ENCODE data around the gene NAMPT. TPM values are rescaled to one million over a fixed set of nuclear protein-coding genes. Genes with fewer than 3 reads are reported as not detected.
"Not testable (repeated sequence)": the region's sequence is repeated elsewhere in the genome, so short reads cannot be mapped to it uniquely, and the experiment has no call there.

The NAMPT gene
- total RNA-seq, 1 donor from 2014 or later = 379 TPM

DNA sequence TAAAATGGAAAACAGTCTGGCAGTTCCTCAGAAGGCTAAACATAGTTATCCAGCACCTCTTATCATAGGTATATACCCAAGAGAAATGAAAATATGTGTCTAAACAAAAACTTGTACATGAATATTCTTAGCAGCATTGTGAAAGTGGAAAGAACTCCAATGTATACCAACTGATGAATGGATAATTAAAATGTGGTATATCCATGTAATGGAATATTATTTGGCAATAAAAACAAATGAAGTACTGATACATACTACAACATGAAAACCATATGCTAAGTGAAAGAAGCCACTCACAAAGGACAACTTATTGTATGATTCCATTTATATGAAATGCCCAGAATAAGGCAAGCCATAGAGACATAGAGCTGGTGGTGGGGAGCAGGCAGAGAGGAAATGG lies 32.2 kb upstream of the NAMPT start:
- peaks cover 4% of the 10 kb centered on the region for H3K36me3 Mint-ChIP-seq (ENCODE audit: low read depth)
- no peak overlapping the region for H3K4me3 Mint-ChIP-seq (ENCODE audit: low read depth)
- peaks cover 18% of the 10 kb centered on the region for H3K27me3 Mint-ChIP-seq (ENCODE audit: low read depth)
- no peak overlapping the region for H3K27ac Mint-ChIP-seq
- peaks cover 22% of the 10 kb centered on the region for H3K9me3 Mint-ChIP-seq
- intact Hi-C loops (cut with micrococcal nuclease) = no loop called here
- DNase-seq (ENCODE audit: low spot score) = no peak
- peaks cover 25% of the 10 kb centered on the region for H3K4me1 Mint-ChIP-seq (ENCODE audit: low read depth)

DNA sequence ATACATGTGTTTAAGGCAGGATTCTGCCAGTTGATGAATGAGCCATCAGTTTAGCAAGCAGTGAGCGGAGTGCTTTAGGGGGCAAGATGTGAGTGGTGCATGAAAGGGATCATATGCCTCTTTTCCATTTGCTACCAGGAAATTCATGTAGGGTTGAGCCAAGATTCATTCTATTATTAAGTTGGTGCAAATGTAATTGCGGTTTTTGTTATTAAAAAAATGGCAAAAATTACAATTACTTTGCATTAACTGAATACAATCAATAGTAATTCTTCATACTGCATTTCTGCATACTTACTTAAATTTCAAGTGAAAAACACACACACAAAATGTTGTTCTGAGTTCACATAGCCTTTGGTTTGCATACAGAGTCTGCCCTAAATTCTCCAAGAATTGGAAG lies 30.1 kb upstream of the NAMPT start:
- no peak for DNase-seq (ENCODE audit: low spot score)
- intact Hi-C loops (cut with micrococcal nuclease) = no loop called here
- peaks cover 16% of the 10 kb centered on the region for H3K9me3 Mint-ChIP-seq
- peaks cover 25% of the 10 kb centered on the region for H3K4me1 Mint-ChIP-seq (ENCODE audit: low read depth)
- no peak overlapping the region for H3K4me3 Mint-ChIP-seq (ENCODE audit: low read depth)
- peaks cover 9% of the 10 kb centered on the region for H3K27me3 Mint-ChIP-seq (ENCODE audit: low read depth)
- no peak overlapping the region for H3K27ac Mint-ChIP-seq
- peaks cover 2% of the 10 kb centered on the region for H3K36me3 Mint-ChIP-seq (ENCODE audit: low read depth)

DNA sequence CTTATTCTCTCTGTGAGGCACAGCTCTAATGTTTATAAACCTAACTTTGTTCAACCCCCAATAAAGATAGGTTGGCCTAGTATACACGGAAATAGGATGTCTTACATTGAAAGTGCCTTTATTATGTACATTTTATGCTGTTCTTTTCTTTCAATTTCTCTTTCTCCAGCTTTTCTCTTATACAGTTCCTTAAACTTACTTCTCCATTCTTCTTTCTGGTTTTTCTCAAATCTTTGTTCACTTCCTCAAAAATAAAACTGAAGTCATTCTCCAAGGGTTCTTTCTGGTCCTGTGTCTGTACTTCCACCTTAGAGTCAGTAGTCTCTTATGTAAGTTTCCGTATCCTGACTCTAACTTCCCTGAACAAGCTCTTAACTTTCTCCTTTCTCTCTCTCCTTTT lies 29.2 kb upstream of the NAMPT start:
- intact Hi-C loops (cut with micrococcal nuclease) = no loop called here
- H3K27ac Mint-ChIP-seq = peak overlapping the region; percentile 8
- H3K4me3 Mint-ChIP-seq (ENCODE audit: low read depth) = no peak overlapping the region
- H3K36me3 Mint-ChIP-seq (ENCODE audit: low read depth) = peaks cover 2% of the 10 kb centered on the region
- H3K9me3 Mint-ChIP-seq = peaks cover 21% of the 10 kb centered on the region
- H3K27me3 Mint-ChIP-seq (ENCODE audit: low read depth) = peaks cover 9% of the 10 kb centered on the region
- no peak for DNase-seq (ENCODE audit: low spot score)
- H3K4me1 Mint-ChIP-seq (ENCODE audit: low read depth) = peaks cover 27% of the 10 kb centered on the region

DNA sequence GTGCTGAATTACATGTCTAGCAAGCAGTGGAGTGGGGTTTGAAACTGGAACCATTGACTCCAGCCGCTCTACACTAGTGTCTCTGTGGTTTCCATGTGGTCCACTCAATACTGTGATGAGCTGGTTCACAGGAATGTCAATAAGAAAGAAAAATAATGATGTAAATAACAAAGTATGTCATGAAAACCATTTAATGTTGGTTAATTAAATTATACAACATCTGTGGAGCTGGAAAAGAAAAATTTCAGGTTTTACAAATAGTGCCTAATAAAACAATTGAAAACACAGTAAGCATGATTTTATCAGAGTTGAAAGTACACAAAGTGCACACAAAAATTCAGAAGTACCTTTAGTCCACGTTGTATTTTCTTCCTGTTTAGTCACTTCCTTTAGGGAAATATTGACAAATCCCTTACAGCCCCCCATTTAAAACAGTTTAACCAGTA lies 28.7 kb upstream of the NAMPT start:
- H3K36me3 Mint-ChIP-seq (ENCODE audit: low read depth) = peaks cover 2% of the 10 kb centered on the region
- H3K4me1 Mint-ChIP-seq (ENCODE audit: low read depth) = peaks cover 27% of the 10 kb centered on the region
- no peak overlapping the region for H3K4me3 Mint-ChIP-seq (ENCODE audit: low read depth)
- H3K27me3 Mint-ChIP-seq (ENCODE audit: low read depth) = peaks cover 7% of the 10 kb centered on the region
- peak overlapping the region; percentile 8 for H3K27ac Mint-ChIP-seq
- intact Hi-C loops (cut with micrococcal nuclease) = no loop called here
- H3K9me3 Mint-ChIP-seq = peaks cover 21% of the 10 kb centered on the region
- no peak for DNase-seq (ENCODE audit: low spot score)

DNA sequence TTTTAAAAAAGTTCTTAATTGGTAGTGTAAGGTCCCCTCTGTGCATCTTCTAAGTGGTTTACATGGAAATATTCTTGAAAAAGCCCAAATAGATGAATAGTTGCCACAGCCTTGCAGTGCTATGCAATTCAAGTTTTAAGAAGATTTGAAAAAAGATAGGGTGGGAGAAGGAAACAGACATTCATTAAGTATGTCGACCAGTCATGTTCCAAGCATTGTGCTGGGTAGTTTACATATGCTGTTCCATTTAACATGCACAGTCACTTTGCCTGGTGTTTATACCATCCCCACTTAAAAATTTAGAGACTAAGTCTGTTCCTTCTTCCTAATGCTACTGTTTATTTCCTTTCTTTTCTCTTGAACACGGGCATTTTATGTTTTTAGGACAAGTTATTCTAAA lies 28.1 kb upstream of the NAMPT start:
- Mint-ChIP-seq H3K27ac (no peak overlapping the region), H3K9me3 (peaks cover 21% of the 10 kb centered on the region), H3K27me3 (ENCODE audit: low read depth) (peaks cover 5% of the 10 kb centered on the region), H3K4me1 (ENCODE audit: low read depth) (peaks cover 27% of the 10 kb centered on the region), H3K36me3 (ENCODE audit: low read depth) (peaks cover 2% of the 10 kb centered on the region), H3K4me3 (ENCODE audit: low read depth) (no peak overlapping the region)
- DNase-seq (ENCODE audit: low spot score) = no peak
- intact Hi-C loops (cut with micrococcal nuclease) = no loop called here

DNA sequence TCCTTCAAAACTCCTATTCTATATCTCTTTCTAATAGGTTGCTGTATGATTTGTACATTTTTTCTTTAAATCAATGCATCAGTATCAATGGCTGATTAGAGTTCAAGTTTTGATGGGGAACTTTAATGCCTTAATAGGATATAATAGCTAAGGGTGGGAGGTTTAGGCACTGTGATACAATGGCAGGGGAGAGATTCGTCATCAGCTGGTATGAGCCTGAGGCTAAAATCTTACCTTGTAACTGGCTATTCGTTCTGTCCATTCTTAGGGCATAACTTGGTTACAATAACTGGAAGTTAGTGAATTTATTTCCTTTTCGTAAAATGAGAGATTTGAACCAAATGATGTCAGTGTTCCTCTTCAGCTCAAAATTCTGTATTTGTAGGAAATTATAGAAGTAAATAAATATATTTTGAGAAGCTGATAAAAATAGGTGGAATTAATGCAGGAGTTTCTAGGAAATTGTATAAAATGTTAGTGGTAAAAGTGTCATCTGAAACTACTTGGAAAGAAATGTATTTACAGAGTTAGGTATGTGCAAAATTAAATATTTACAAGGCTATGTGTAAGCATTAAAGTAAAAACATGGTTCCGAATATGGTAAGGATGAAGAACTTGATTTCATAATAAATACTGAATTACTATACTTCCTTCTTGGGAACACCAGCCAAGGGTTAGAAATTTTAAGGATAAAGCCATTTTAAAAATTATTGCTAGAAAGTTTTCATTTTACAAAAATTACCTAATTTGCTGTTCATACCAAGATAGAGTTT lies 27.5 kb upstream of the NAMPT start:
- H3K36me3 Mint-ChIP-seq (ENCODE audit: low read depth) = peaks cover 2% of the 10 kb centered on the region
- peaks cover 5% of the 10 kb centered on the region for H3K27me3 Mint-ChIP-seq (ENCODE audit: low read depth)
- intact Hi-C loops (cut with micrococcal nuclease) = no loop called here
- peaks cover 27% of the 10 kb centered on the region for H3K4me1 Mint-ChIP-seq (ENCODE audit: low read depth)
- DNase-seq (ENCODE audit: low spot score) = no peak
- H3K9me3 Mint-ChIP-seq = peaks cover 21% of the 10 kb centered on the region
- H3K27ac Mint-ChIP-seq = no peak overlapping the region
- H3K4me3 Mint-ChIP-seq (ENCODE audit: low read depth) = no peak overlapping the region

DNA sequence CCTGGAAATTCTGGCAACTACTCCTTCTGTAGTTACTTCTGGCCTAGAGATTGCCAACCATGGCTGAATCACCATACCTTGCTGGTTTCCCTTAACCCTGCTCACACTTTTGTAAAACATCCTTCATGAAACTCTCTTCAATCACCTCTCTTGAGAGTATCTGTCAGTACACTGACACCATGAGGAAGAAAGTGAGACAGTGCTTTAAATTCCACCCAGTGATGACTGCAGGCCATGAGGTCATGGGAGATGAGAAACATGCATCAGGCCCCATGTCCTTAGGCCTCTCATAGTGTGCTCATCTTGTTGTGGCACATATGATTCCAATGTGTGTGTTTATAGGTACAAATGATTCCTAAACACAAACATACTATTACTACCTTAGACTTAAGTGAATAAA lies 24.6 kb upstream of the NAMPT start:
- intact Hi-C loops (cut with micrococcal nuclease) = no loop called here
- H3K4me3 Mint-ChIP-seq (ENCODE audit: low read depth) = no peak overlapping the region
- H3K36me3 Mint-ChIP-seq (ENCODE audit: low read depth) = no peaks in the 10 kb centered on the region
- H3K27ac Mint-ChIP-seq = no peak overlapping the region
- H3K27me3 Mint-ChIP-seq (ENCODE audit: low read depth) = no peaks in the 10 kb centered on the region
- peaks cover 18% of the 10 kb centered on the region for H3K4me1 Mint-ChIP-seq (ENCODE audit: low read depth)
- H3K9me3 Mint-ChIP-seq = peaks cover 13% of the 10 kb centered on the region
- no peak for DNase-seq (ENCODE audit: low spot score)

DNA sequence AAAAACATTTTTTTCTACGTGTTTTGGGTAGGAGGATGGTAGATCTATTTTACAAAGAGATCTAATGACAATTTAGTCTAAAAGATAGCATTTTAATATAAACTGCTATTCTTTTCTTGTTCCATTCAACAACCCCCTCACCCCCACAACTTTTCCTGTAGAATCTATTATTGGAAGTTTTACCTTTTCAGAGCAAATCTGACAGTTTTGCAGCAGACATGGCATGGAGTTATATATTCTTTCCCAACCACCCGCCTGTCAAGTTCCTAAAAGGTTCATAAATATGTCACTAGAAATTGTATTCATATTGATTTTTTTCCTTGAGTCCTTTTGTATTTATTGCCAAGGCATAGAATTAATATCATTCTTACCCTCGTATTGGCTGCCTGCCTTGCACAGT lies 21.5 kb upstream of the NAMPT start:
- DNase-seq (ENCODE audit: low spot score) = no peak
- intact Hi-C loops (cut with micrococcal nuclease) = no loop called here
- H3K27me3 Mint-ChIP-seq (ENCODE audit: low read depth) = peaks cover 2% of the 10 kb centered on the region
- H3K9me3 Mint-ChIP-seq = peaks cover 26% of the 10 kb centered on the region
- H3K36me3 Mint-ChIP-seq (ENCODE audit: low read depth) = peaks cover 6% of the 10 kb centered on the region
- peaks cover 2% of the 10 kb centered on the region for H3K4me1 Mint-ChIP-seq (ENCODE audit: low read depth)
- no peak overlapping the region for H3K4me3 Mint-ChIP-seq (ENCODE audit: low read depth)
- H3K27ac Mint-ChIP-seq = no peak overlapping the region

DNA sequence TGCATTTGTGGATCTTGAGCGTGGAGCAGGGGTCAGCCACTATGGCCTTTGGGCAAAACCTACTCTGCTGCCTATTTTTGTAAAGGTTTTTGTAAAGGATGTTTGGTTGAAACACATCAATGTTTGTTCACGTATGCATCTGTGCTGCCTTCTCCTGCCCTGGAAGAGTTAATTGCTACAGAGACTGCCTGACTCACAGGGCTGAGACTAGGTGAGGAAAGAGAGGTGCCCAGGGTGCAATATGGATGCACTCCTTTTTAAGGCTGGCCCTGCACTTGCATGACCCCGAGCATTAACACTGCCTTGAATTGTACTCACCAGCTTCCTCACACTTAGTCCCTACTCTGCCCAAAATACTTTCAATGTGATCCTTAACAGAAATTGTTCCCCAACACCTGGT lies 20.9 kb upstream of the NAMPT start:
- no peak overlapping the region for H3K4me3 Mint-ChIP-seq (ENCODE audit: low read depth)
- peaks cover 2% of the 10 kb centered on the region for H3K27me3 Mint-ChIP-seq (ENCODE audit: low read depth)
- H3K27ac Mint-ChIP-seq = no peak overlapping the region
- peaks cover 2% of the 10 kb centered on the region for H3K4me1 Mint-ChIP-seq (ENCODE audit: low read depth)
- intact Hi-C loops (cut with micrococcal nuclease) = no loop called here
- no peak for DNase-seq (ENCODE audit: low spot score)
- H3K36me3 Mint-ChIP-seq (ENCODE audit: low read depth) = peaks cover 7% of the 10 kb centered on the region
- H3K9me3 Mint-ChIP-seq = peaks cover 31% of the 10 kb centered on the region

DNA sequence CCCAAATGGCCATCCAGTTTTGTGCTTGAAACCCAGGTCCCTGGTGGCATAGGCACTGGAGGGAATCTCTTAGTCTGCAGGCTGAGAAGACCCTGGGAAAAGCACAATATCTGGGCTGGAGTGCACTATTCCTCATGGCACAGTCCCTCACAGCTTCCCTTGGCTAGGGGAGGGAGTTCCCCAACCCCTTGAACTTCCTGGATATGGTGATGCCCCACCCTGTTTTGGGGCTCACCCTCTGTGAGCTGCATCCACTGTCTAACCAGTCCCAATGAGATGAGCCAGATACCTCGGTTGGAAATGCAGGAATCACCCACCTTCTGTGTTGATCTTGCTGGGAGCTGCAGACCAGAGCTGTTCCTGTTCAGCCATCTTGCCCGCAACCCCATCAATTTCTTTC lies 19.8 kb upstream of the NAMPT start:
- H3K36me3 Mint-ChIP-seq (ENCODE audit: low read depth) = peaks cover 7% of the 10 kb centered on the region
- intact Hi-C loops (cut with micrococcal nuclease) = no loop called here
- peaks cover 36% of the 10 kb centered on the region for H3K9me3 Mint-ChIP-seq
- no peaks in the 10 kb centered on the region for H3K4me1 Mint-ChIP-seq (ENCODE audit: low read depth)
- peaks cover 9% of the 10 kb centered on the region for H3K27me3 Mint-ChIP-seq (ENCODE audit: low read depth)
- H3K4me3 Mint-ChIP-seq (ENCODE audit: low read depth) = no peak overlapping the region
- no peak overlapping the region for H3K27ac Mint-ChIP-seq
- DNase-seq (ENCODE audit: low spot score) = no peak

DNA sequence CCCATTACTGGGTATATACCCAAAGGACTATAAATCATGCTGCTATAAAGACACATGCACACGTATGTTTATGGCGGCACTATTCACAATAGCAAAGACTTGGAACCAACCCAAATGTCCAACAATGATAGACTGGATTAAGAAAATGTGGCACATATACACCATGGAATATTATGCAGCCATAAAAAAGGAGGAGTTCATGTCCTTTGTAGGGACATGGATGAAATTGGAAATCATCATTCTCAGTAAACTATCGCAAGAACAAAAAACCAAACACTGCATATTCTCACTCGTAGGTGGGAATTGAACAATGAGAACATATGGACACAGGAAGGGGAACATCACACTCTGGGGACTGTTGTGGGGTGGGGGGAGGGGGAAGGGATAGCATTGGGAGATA lies 13.8 kb upstream of the NAMPT start:
- H3K27me3 Mint-ChIP-seq (ENCODE audit: low read depth); intact Hi-C loops (cut with micrococcal nuclease); H3K36me3 Mint-ChIP-seq (ENCODE audit: low read depth); H3K4me1 Mint-ChIP-seq (ENCODE audit: low read depth); H3K4me3 Mint-ChIP-seq (ENCODE audit: low read depth); H3K27ac Mint-ChIP-seq; DNase-seq (ENCODE audit: low spot score): not testable (repeated sequence)
- H3K9me3 Mint-ChIP-seq = peaks cover 44% of the 10 kb centered on the region

DNA sequence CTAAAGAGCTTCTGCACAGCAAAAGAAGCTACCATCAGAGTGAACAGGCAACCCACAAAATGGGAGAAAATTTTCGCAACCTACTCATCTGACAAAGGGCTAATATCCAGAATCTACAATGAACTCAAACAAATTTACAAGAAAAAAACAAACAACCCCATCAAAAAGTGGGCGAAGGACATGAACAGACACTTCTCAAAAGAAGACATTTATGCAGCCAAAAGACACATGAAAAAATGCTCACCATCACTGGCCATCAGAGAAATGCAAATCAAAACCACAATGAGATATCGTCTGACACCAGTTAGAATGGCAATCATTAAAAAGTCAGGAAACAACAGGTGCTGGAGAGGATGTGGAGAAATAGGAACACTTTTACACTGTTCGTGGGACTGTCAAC lies 13.4 kb upstream of the NAMPT start:
- H3K4me1 Mint-ChIP-seq (ENCODE audit: low read depth); H3K27ac Mint-ChIP-seq; intact Hi-C loops (cut with micrococcal nuclease); DNase-seq (ENCODE audit: low spot score); H3K27me3 Mint-ChIP-seq (ENCODE audit: low read depth); H3K4me3 Mint-ChIP-seq (ENCODE audit: low read depth); H3K36me3 Mint-ChIP-seq (ENCODE audit: low read depth): not testable (repeated sequence)
- H3K9me3 Mint-ChIP-seq = peaks cover 41% of the 10 kb centered on the region

DNA sequence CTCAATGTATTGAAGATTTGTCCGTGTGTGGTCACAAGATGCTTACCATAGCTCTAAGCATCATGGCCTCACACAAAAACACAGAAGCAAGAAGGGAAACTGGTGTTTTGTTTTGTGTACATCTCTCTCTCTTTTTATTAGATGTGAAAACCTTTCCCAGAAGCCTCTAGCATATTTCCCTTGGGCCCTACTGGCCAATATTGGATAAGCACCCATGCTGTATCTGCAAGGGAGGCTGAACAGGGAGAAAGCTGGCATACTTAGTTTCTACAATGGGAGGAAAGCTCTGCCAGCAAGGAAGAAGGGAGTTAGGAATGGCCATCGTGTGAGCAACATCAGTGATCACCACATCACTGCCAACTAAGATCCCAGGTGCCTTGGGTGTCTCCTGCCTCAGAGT lies 9.6 kb upstream of the NAMPT start:
- no peak for DNase-seq (ENCODE audit: low spot score)
- H3K27me3 Mint-ChIP-seq (ENCODE audit: low read depth) = no peaks in the 10 kb centered on the region
- H3K4me1 Mint-ChIP-seq (ENCODE audit: low read depth) = peaks cover 3% of the 10 kb centered on the region
- intact Hi-C loops (cut with micrococcal nuclease) = no loop called here
- peaks cover 15% of the 10 kb centered on the region for H3K9me3 Mint-ChIP-seq
- no peak overlapping the region for H3K4me3 Mint-ChIP-seq (ENCODE audit: low read depth)
- H3K36me3 Mint-ChIP-seq (ENCODE audit: low read depth) = no peaks in the 10 kb centered on the region
- no peak overlapping the region for H3K27ac Mint-ChIP-seq

DNA sequence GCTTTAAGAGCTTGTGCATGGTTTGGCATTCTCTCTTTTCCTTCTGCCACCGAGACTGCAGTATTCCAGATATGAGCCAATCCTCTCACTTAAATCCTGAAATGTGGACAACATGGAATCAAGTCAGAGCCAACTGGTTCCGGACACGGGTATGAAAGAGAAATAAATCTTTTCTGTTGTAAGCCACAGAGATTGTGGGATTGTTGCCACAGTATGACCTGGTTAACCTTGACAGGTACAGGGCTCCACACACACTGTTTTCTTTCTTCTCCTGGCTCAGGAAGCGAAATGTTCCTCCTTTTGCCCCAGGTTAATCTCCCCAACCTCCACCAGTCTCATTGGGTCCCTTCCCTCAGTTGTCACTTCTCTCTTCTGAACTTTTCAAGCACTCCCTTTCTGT lies 6.5 kb upstream of the NAMPT start:
- no peak for DNase-seq (ENCODE audit: low spot score)
- H3K4me1 Mint-ChIP-seq (ENCODE audit: low read depth) = peaks cover 12% of the 10 kb centered on the region
- intact Hi-C loops (cut with micrococcal nuclease) = no loop called here
- peaks cover 13% of the 10 kb centered on the region for H3K9me3 Mint-ChIP-seq
- no peak overlapping the region for H3K4me3 Mint-ChIP-seq (ENCODE audit: low read depth)
- H3K27me3 Mint-ChIP-seq (ENCODE audit: low read depth) = no peaks in the 10 kb centered on the region
- H3K27ac Mint-ChIP-seq = no peak overlapping the region
- H3K36me3 Mint-ChIP-seq (ENCODE audit: low read depth) = no peaks in the 10 kb centered on the region
